Body of pancreas (tissue), 4 donors: ENCODE results near the gene EPN2. TPM values are rescaled to one million over a fixed set of nuclear protein-coding genes. Genes with fewer than 3 reads are reported as not detected.
"Not testable (repeated sequence)": the region's sequence is repeated elsewhere in the genome, so short reads cannot be mapped to it uniquely, and the experiment has no call there.

Experiments used
- ATAC-seq: fragments of 150-250 bp; one replicate; pipeline ENCODE4 v1.9.1; 2016
- DNase-seq, 4 donors: peaks; one replicate each; pipeline ENCODE4 v3.0.0-alpha.2; 2019
- H3K27ac ChIP-seq, 4 donors: fragments of 200-600 bp; sonication (generic); 1 replicate in 3 of 4; 2 replicates in 1 of 4; pipeline versions ENCODE4 v1.5.1 to v1.6.1; 2016 to 2019; ENCODE audit warnings: mild to moderate bottlenecking in 1 of 4, mixed read lengths in 1 of 4, moderate library complexity in 1 of 4
- H3K27me3 ChIP-seq, 2 donors: fragments of 200-600 bp; sonication (generic); one replicate each; pipeline ENCODE4 v1.6.0; 2016; ENCODE audit warnings: mild to moderate bottlenecking in 1 of 2
- H3K36me3 ChIP-seq, 2 donors: fragments of 200-600 bp; sonication (generic); replicated peaks in 1 of 2; 2 replicates each; pipeline ENCODE4 v1.5.1; 2016; ENCODE audit warnings: low read depth in 2 of 2; ENCODE audit not compliant: insufficient read depth in 1 of 2
- H3K4me1 ChIP-seq: fragments of 200-600 bp; sonication (generic); one replicate; pipeline ENCODE4 v1.6.0; 2016
- H3K4me3 ChIP-seq, 2 donors: fragments of 200-600 bp; sonication (generic); 1 replicate in 1 of 2; 2 replicates in 1 of 2; pipeline ENCODE4 v1.5.1; 2016 to 2019
- H3K9me3 ChIP-seq, 3 donors: fragments of 200-600 bp; sonication (generic); 1 replicate in 2 of 3; 2 replicates in 1 of 3; pipeline ENCODE4 v1.5.1; 2016
- CTCF ChIP-seq, 7 experiments: fragments of 450-650 bp in 4 of 7; fragments of 200-600 bp in 3 of 7; sonication (generic) in 3 of 7; IDR thresholded peaks; one replicate each; pipeline ENCODE4 v1.5.1; 2016 to 2019; ENCODE audit warnings: antibody characterized with exemption in 7 of 7
- POLR2A ChIP-seq, 3 donors: fragments of 450-650 bp; IDR thresholded peaks; one replicate each; pipeline ENCODE4 v1.6.1; 2016; ENCODE audit warnings: antibody characterized with exemption in 3 of 3, mild to moderate bottlenecking in 2 of 3
- WGBS, 2 donors: methylation state at CpG; one replicate each; pipeline ENCODE4 v1.1.5; 2017; 5-methylcytosine and 5-hydroxymethylcytosine counted together
- intact Hi-C: fragments of 100-400 bp; cut with DNase I; formaldehyde crosslinking; loops from one replicate; pipeline ENCODE4 v1.15.1; 2023
- total RNA-seq, 2 donors: library from RNA; depleted of rRNA; stranded (reverse); fragments of >200 nt; gene quantifications; one replicate each; pipeline ENCODE4 v1.1.0, GENCODE V29; 2016

EPN2 gene
- total RNA-seq, 2 donors from 2014 or later, result 32.7 to 46.5 TPM

- Histone ChIP-seq H3K9me3 (no peaks in the 10 kb centered on the region), H3K27ac (no peak overlapping the region), H3K27me3 (no peaks in the 10 kb centered on the region), H3K4me3 (no peak overlapping the region), H3K36me3 (no peaks in the 10 kb centered on the region), H3K4me1 (no peaks in the 10 kb centered on the region)
- TF ChIP-seq CTCF (IDR thresholded peaks at IDR 0.05), result no peak
- no peak for TF ChIP-seq POLR2A (IDR thresholded peaks at IDR 0.05)
- DNase-seq, result peak in 1 of 4 donors; percentile 8
- 89 to 94% methylated on average over 3 to 13 of the region's 13 CpGs for WGBS, 2 donors
- ATAC-seq, result no peak
- intact Hi-C loops, result loop anchor here (10.0 kb wide), 1 partner anchor 427 kb away; no protein-coding TSS in a partner anchor
Measured at GRCh38 chr17:19347323-19348080, 110.3 kb downstream of the EPN2 start.

GRCh38 chr17:19348081-19348650 lies 111.0 kb downstream of the EPN2 start:
- ATAC-seq (no peak), DNase-seq (peak in 1 of 4 donors; percentile 6)
- TF ChIP-seq POLR2A (IDR thresholded peaks at IDR 0.05) (no peak), CTCF (IDR thresholded peaks at IDR 0.05) (no peak)
- Histone ChIP-seq H3K27ac (no peak overlapping the region), H3K36me3 (no peaks in the 10 kb centered on the region), H3K4me3 (no peak overlapping the region), H3K9me3 (no peaks in the 10 kb centered on the region), H3K27me3 (no peaks in the 10 kb centered on the region), H3K4me1 (no peaks in the 10 kb centered on the region)
- 85 to 86% methylated on average over 9 of the region's 9 CpGs for WGBS, 2 donors
- intact Hi-C loops, result loop anchor here (10.0 kb wide), 1 partner anchor 427 kb away; no protein-coding TSS in a partner anchor

- H3K27me3 ChIP-seq, result no peaks in the 10 kb centered on the region
- DNase-seq (no peak), ATAC-seq (no peak)
- intact Hi-C loops, result loop anchor here (10.0 kb wide), 1 partner anchor 426 kb away; no protein-coding TSS in a partner anchor
- WGBS, 2 donors, result 94 to 98% methylated on average over 9 of the region's 9 CpGs
- H3K27ac ChIP-seq, result no peak overlapping the region
- H3K9me3 ChIP-seq, result no peaks in the 10 kb centered on the region
- TF ChIP-seq POLR2A (IDR thresholded peaks at IDR 0.05), result no peak
- H3K4me3 ChIP-seq, result no peak overlapping the region
- no peaks in the 10 kb centered on the region for H3K36me3 ChIP-seq
- H3K4me1 ChIP-seq, result no peaks in the 10 kb centered on the region
Measured at GRCh38 chr17:19348806-19349205, 111.6 kb downstream of the EPN2 start.

GRCh38 chr17:19353401-19353800 lies 116.2 kb downstream of the EPN2 start:
- H3K9me3 ChIP-seq, H3K4me1 ChIP-seq, intact Hi-C loops, H3K36me3 ChIP-seq, H3K4me3 ChIP-seq, ATAC-seq, H3K27ac ChIP-seq, H3K27me3 ChIP-seq: not testable (repeated sequence)
- 89 to 92% methylated on average over 11 of the region's 11 CpGs for WGBS, 2 donors
- DNase-seq, result peak in 1 of 4 donors; percentile 2

GRCh38 chr17:19354748-19355147 lies 117.6 kb downstream of the EPN2 start:
- ATAC-seq, result no peak
- Histone ChIP-seq H3K27ac (no peak overlapping the region), H3K4me1 (no peaks in the 10 kb centered on the region), H3K9me3 (no peaks in the 10 kb centered on the region), H3K27me3 (no peaks in the 10 kb centered on the region), H3K36me3 (no peaks in the 10 kb centered on the region), H3K4me3 (no peak overlapping the region)
- intact Hi-C loops, result no loop called here
- 72 to 90% methylated on average over 6 of the region's 6 CpGs for WGBS, 2 donors
- no peak for DNase-seq
- TF ChIP-seq CTCF (IDR thresholded peaks at IDR 0.05), result no peak
- TF ChIP-seq POLR2A (IDR thresholded peaks at IDR 0.05), result no peak
